ENCODE results near the gene ANKH.

ANKH gene

DNA sequence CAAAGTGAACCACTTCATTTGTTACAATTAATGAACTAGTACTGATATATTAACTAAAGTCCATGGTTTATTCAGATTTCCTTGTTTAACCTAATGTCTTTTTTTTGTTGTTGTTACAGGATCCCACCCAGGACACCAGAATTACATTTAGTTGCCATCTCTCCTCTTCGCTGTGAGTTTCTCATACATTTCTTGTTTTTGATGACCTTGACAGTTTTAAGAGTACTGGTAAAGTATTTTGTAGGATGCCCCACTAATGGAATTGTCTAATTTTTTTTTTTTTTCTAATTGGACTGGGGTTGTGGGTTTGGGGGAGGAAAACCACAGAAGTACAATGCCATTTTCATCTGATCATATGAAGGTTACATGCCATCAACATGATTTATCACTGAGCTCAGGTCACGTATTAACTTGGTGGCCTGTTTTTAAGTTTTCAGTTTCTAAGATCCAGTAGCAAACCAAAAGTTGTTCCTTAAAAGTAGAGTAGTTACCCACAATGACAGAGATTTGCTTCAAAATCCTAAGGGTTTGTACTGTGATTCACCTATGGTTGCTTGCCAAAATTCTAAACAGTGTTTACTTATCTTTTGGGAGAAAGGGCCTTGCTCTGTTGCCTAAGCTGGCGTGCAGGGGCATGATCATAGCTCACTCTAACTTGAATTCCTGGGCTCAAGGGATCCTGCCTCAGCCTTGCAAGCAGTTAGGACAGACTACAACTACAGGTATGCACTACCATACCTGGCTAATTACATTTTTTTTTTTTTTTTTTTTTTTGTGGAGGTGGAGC, 211.6 kb downstream of the ANKH start:
- no peak for DNase-seq

DNA sequence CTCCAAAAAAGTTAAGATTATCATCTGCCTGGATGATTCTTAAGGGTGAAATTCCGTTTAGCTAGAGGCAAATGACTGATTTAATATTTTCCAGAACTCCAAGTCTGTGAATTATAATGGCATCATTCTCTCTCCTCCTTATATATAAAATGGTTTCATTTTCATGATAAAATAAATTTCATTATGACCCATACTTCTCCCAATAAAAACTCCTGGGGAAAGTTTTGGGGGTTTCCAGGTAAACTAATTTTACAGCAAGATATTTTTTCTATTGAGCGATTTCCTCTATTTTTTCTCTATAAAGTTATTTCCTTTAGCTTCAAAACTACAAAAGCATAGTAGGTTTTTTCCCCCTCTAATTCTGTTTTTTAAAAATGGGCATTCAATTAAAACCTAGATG, 214.7 kb downstream of the ANKH start:
- DNase-seq = no peak

DNA sequence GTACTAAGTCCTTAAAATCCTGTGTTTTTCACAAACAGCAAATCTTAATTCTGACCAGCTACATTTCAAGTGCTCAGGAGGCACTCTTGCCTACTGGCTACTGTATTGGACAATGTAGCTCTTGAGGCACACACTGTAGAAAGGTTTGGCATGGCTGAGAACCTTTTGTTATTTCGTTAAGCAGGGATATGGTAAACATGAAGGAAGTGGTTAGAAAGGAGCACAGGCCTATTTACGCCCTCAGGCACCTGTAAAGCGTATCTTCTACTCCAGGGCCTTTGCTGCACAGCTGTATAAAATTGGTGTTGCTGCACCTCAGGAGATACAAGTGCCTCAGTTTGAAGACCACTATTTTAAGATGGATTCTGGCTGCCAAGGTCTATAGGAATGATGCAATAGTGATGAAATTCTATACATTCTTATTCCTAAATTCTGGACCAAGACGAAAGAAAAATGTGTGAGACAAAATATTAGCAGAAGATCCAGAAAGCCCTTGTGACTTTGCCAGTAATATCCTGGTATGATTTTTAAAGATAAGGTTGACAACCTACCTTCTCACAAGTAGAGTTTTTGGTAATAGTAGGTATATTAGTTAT, 216.3 kb downstream of the ANKH start:
- DNase-seq = no peak
